Astrocyte (in vitro differentiated cells and primary cell): Measurements from ENCODE around the gene ANTXR1. TPM values are rescaled to one million over a fixed set of nuclear protein-coding genes. Genes with fewer than 3 reads are reported as not detected.
A peak's percentile ranks its signal among the peaks of the same experiment; 100 is the strongest.

ENCODE experiments used
- DNase-seq: peaks from one replicate; pipeline ENCODE4 v3.0.0-alpha.2; 2010; ENCODE audit warnings: low read depth
- FAIRE-seq: peaks from 2 replicates; lab custom pipeline; 2011; peaks lifted over from hg19 to GRCh38; lab: Jason Lieb, UNC
- H2AFZ ChIP-seq: 2 replicates; pipeline ENCODE4 v1.6.0; 2012; ENCODE audit warnings: low read depth, low read length, inconsistent platforms
- H3K27ac ChIP-seq: 2 replicates; pipeline ENCODE4 v1.5.1; 2011; ENCODE audit warnings: low read depth, low read length, inconsistent platforms
- H3K27me3 ChIP-seq: 2 replicates; pipeline ENCODE4 v1.6.0; 2011; ENCODE audit warnings: low read length, inconsistent platforms; ENCODE audit not compliant: insufficient read depth
- H3K36me3 ChIP-seq: 2 replicates; pipeline ENCODE4 v1.5.1; 2011; ENCODE audit warnings: low read length, inconsistent platforms; ENCODE audit not compliant: insufficient read depth
- H3K4me1 ChIP-seq: 2 replicates; pipeline ENCODE4 v1.5.1; 2011; ENCODE audit warnings: low read length, inconsistent platforms; ENCODE audit not compliant: insufficient read depth
- H3K4me2 ChIP-seq: 2 replicates; pipeline ENCODE4 v1.6.0; 2012; ENCODE audit warnings: low read length, inconsistent platforms
- H3K4me3 ChIP-seq: 2 replicates; pipeline ENCODE4 v1.5.1; 2011; ENCODE audit warnings: low read depth, mild to moderate bottlenecking, low read length, inconsistent platforms; ENCODE audit not compliant: insufficient read depth
- H3K79me2 ChIP-seq: 2 replicates; pipeline ENCODE4 v1.6.0; 2012; ENCODE audit warnings: mild to moderate bottlenecking, low read length, inconsistent platforms; ENCODE audit not compliant: insufficient read depth
- H3K9ac ChIP-seq: 2 replicates; pipeline ENCODE4 v1.6.0; 2012; ENCODE audit warnings: mild to moderate bottlenecking, low read length, inconsistent platforms
- H3K9me3 ChIP-seq: 2 replicates; pipeline ENCODE4 v1.5.1; 2012; ENCODE audit warnings: low read depth, mild to moderate bottlenecking, low read length, inconsistent platforms; ENCODE audit not compliant: insufficient read depth
- H4K20me1 ChIP-seq: 2 replicates; pipeline ENCODE4 v1.6.0; 2012; ENCODE audit warnings: low read length, inconsistent platforms; ENCODE audit not compliant: insufficient read depth
- H3K27ac Mint-ChIP-seq: one replicate; pipeline ENCODE4 v1.8.0; 2021; ENCODE audit warnings: mild to moderate bottlenecking, mixed read lengths; ENCODE audit not compliant: unreplicated experiment
- H3K27me3 Mint-ChIP-seq: one replicate; pipeline ENCODE4 v1.8.0; 2021; ENCODE audit warnings: low read depth, mixed read lengths; ENCODE audit not compliant: unreplicated experiment
- H3K36me3 Mint-ChIP-seq: one replicate; pipeline ENCODE4 v1.8.0; 2021; ENCODE audit warnings: low read depth, mixed read lengths; ENCODE audit not compliant: unreplicated experiment
- H3K4me1 Mint-ChIP-seq: one replicate; pipeline ENCODE4 v1.8.0; 2021; ENCODE audit warnings: low read depth, mixed read lengths; ENCODE audit not compliant: unreplicated experiment
- H3K4me3 Mint-ChIP-seq: one replicate; pipeline ENCODE4 v1.8.0; 2021; ENCODE audit warnings: mild to moderate bottlenecking, moderate library complexity, mixed read lengths; ENCODE audit not compliant: unreplicated experiment
- H3K9me3 Mint-ChIP-seq: one replicate; pipeline ENCODE4 v1.8.0; 2021; ENCODE audit warnings: mild to moderate bottlenecking, mixed read lengths; ENCODE audit not compliant: unreplicated experiment
- EZH2 ChIP-seq: IDR thresholded peaks from 2 replicates; pipeline ENCODE4 v1.6.1; 2012; ENCODE audit warnings: mild to moderate bottlenecking, low read length, inconsistent platforms; ENCODE audit not compliant: insufficient read depth
- total RNA-seq: library from RNA; stranded (reverse); gene quantifications from 2 replicates; pipeline ENCODE4 v1.2.1, GENCODE V29; 2021
- TF ChIP-seq, protein P1 (sequence below): IDR thresholded peaks from 2 replicates; pipeline ENCODE4 v1.5.1; 2011; ENCODE audit warnings: low read depth, mild to moderate bottlenecking, inconsistent platforms, low read length, moderate library complexity; ENCODE audit not compliant: insufficient read depth

ANTXR1 gene
- total RNA-seq, 1 donor from 2014 or later = 67.8 TPM

DNA sequence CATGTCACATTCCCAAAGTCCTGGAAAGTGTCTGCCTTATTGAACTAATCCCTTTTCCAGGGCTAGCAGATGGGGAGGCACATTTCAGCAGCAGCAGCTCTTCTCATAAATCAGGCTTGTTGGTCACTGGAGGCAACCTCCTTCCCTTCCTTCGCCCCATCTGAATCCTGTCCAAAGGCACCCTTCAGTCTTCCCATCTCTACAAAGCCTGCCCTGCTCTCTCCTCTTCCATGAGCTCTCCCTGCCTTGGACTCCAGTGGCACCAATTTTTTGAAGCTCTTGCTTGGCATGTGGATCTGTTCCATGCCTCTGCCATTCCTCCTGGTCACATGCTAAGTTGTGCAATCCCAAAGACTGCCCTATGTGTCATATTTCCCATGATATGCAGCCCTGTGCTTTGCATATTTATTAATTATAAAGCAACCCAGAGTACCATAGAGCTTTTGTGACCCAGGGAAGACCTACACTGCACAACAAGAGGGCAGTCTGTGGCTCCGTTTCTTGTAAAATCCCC lies 70.3 kb downstream of the ANTXR1 start:
- no peaks in the 10 kb centered on the region for H3K9me3 Mint-ChIP-seq
- DNase-seq = no peak
- peaks cover 30% of the 10 kb centered on the region for H3K36me3 Mint-ChIP-seq
- Histone ChIP-seq H3K9ac (no peak overlapping the region), H4K20me1 (no peaks in the 10 kb centered on the region), H3K4me1 (peaks cover 25% of the 10 kb centered on the region), H2AFZ (no peak overlapping the region), H3K27ac (peak overlapping the region; percentile 9), H3K79me2 (no peaks in the 10 kb centered on the region), H3K4me3 (no peak overlapping the region), H3K4me2 (no peak overlapping the region), H3K36me3 (peaks cover 20% of the 10 kb centered on the region), H3K27me3 (no peaks in the 10 kb centered on the region), H3K9me3 (no peaks in the 10 kb centered on the region)
- peak overlapping the region; percentile 93 for H3K27ac Mint-ChIP-seq
- TF ChIP-seq, protein P1, sequence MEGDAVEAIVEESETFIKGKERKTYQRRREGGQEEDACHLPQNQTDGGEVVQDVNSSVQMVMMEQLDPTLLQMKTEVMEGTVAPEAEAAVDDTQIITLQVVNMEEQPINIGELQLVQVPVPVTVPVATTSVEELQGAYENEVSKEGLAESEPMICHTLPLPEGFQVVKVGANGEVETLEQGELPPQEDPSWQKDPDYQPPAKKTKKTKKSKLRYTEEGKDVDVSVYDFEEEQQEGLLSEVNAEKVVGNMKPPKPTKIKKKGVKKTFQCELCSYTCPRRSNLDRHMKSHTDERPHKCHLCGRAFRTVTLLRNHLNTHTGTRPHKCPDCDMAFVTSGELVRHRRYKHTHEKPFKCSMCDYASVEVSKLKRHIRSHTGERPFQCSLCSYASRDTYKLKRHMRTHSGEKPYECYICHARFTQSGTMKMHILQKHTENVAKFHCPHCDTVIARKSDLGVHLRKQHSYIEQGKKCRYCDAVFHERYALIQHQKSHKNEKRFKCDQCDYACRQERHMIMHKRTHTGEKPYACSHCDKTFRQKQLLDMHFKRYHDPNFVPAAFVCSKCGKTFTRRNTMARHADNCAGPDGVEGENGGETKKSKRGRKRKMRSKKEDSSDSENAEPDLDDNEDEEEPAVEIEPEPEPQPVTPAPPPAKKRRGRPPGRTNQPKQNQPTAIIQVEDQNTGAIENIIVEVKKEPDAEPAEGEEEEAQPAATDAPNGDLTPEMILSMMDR = no peak
- no peak for TF ChIP-seq EZH2
- no peaks in the 10 kb centered on the region for H3K27me3 Mint-ChIP-seq
- H3K4me1 Mint-ChIP-seq = peaks cover 39% of the 10 kb centered on the region
- no peak for FAIRE-seq
- H3K4me3 Mint-ChIP-seq = peak overlapping the region; percentile 23

DNA sequence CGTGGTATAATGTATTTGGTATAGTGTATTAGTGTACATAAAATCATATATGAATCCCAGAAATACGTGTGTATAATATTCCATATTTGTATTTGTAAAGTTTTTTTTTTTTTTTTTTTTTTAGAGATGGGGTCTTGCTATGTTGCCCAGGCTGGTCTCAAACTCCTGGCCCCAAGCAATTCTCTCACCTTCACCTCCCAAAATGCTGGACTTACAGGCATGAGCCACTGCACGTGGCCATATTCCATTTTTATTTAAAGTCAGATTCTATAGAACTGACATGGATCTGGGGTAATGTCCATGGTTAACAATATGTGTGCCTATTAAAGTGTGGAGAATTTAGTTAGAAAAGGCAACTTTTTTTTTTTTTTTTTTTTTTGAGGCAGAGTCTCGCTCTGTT lies 71.5 kb downstream of the ANTXR1 start:
- H3K27ac Mint-ChIP-seq = no peak overlapping the region

DNA sequence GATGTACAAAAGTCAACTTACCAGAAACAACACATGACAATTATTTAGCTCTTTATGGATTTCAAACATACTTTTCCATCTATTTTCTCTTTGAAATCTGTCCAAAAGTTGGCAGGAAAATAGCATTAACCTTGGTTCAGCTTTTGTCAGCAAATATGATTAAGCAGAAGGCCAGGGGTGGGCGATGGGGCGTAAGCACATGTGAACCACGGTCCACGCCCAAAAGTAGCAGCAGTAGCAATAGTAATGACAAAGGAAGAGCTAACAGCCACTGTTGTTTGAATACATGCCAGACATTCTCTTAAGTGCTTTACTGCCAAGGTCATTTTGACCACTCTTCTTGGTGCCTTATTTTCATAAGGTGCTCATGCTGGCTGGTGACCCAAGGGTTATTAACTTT lies 73.5 kb downstream of the ANTXR1 start:
- H3K4me3 ChIP-seq = no peak overlapping the region
- FAIRE-seq = no peak
- no peaks in the 10 kb centered on the region for H3K27me3 ChIP-seq
- H3K4me1 Mint-ChIP-seq = peaks cover 41% of the 10 kb centered on the region
- H3K9ac ChIP-seq = no peak overlapping the region
- H3K4me1 ChIP-seq = peaks cover 25% of the 10 kb centered on the region
- H3K27ac ChIP-seq = no peak overlapping the region
- H3K79me2 ChIP-seq = no peaks in the 10 kb centered on the region
- H3K9me3 Mint-ChIP-seq = no peaks in the 10 kb centered on the region
- H3K9me3 ChIP-seq = no peaks in the 10 kb centered on the region
- H3K4me2 ChIP-seq = no peak overlapping the region
- peak; percentile 59 for DNase-seq
- peaks cover 12% of the 10 kb centered on the region for H3K36me3 ChIP-seq
- no peak overlapping the region for H3K27ac Mint-ChIP-seq
- TF ChIP-seq, protein P1 = no peak
- TF ChIP-seq EZH2 = no peak
- no peak overlapping the region for H3K4me3 Mint-ChIP-seq
- H2AFZ ChIP-seq = no peak overlapping the region
- no peaks in the 10 kb centered on the region for H4K20me1 ChIP-seq
- H3K36me3 Mint-ChIP-seq = peaks cover 17% of the 10 kb centered on the region
- H3K27me3 Mint-ChIP-seq = no peaks in the 10 kb centered on the region

More for the DNA sequence above, 71.5 kb downstream of the ANTXR1 start:
- Histone ChIP-seq H3K79me2 (no peaks in the 10 kb centered on the region), H4K20me1 (no peaks in the 10 kb centered on the region), H3K9ac (no peak overlapping the region), H3K27me3 (no peaks in the 10 kb centered on the region), H3K4me2 (no peak overlapping the region), H3K4me3 (no peak overlapping the region), H3K27ac (no peak overlapping the region), H2AFZ (no peak overlapping the region), H3K36me3 (peaks cover 23% of the 10 kb centered on the region), H3K4me1 (peaks cover 25% of the 10 kb centered on the region), H3K9me3 (no peaks in the 10 kb centered on the region)
- no peak overlapping the region for H3K4me3 Mint-ChIP-seq
- DNase-seq (no peak), FAIRE-seq (no peak)
- no peaks in the 10 kb centered on the region for H3K27me3 Mint-ChIP-seq
- peaks cover 41% of the 10 kb centered on the region for H3K4me1 Mint-ChIP-seq
- no peak for TF ChIP-seq EZH2
- TF ChIP-seq, protein P1 = no peak
- peaks cover 22% of the 10 kb centered on the region for H3K36me3 Mint-ChIP-seq
- H3K9me3 Mint-ChIP-seq = no peaks in the 10 kb centered on the region
